IMR-90 (cell line): ENCODE measurements around the gene COL25A1.

Source experiments
- POLR2A ChIP-seq: IDR thresholded peaks from 2 replicates; pipeline ENCODE4 v1.6.1; 2012; ENCODE audit warnings: mild to moderate bottlenecking, low read depth, low read length
- TF ChIP-seq, protein P1 (sequence below): conservative IDR thresholded peaks from 2 replicates; pipeline ENCODE4 v1.5.1; 2012; ENCODE audit warnings: mild to moderate bottlenecking, low read depth, low read length, improper control_type of control experiment

GRCh38 chr4:108901291-108901690 lies 401.2 kb downstream of the COL25A1 start:
- TF ChIP-seq POLR2A = no peak
- TF ChIP-seq, protein P1, sequence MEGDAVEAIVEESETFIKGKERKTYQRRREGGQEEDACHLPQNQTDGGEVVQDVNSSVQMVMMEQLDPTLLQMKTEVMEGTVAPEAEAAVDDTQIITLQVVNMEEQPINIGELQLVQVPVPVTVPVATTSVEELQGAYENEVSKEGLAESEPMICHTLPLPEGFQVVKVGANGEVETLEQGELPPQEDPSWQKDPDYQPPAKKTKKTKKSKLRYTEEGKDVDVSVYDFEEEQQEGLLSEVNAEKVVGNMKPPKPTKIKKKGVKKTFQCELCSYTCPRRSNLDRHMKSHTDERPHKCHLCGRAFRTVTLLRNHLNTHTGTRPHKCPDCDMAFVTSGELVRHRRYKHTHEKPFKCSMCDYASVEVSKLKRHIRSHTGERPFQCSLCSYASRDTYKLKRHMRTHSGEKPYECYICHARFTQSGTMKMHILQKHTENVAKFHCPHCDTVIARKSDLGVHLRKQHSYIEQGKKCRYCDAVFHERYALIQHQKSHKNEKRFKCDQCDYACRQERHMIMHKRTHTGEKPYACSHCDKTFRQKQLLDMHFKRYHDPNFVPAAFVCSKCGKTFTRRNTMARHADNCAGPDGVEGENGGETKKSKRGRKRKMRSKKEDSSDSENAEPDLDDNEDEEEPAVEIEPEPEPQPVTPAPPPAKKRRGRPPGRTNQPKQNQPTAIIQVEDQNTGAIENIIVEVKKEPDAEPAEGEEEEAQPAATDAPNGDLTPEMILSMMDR = no peak
